ENCODE measurements around the gene USP3. TPM values are rescaled to one million over a fixed set of nuclear protein-coding genes. Genes with fewer than 3 reads are reported as not detected.
A peak's percentile ranks its signal among the peaks of the same experiment; 100 is the strongest.

The USP3 gene
- total and polyA plus RNA-seq, 10 of the 15 experiments (the other 5 are each of a cell fraction or from before 2014, with no cell fraction given): 23.8 to 64.5 (median 50.3) TPM

DNA sequence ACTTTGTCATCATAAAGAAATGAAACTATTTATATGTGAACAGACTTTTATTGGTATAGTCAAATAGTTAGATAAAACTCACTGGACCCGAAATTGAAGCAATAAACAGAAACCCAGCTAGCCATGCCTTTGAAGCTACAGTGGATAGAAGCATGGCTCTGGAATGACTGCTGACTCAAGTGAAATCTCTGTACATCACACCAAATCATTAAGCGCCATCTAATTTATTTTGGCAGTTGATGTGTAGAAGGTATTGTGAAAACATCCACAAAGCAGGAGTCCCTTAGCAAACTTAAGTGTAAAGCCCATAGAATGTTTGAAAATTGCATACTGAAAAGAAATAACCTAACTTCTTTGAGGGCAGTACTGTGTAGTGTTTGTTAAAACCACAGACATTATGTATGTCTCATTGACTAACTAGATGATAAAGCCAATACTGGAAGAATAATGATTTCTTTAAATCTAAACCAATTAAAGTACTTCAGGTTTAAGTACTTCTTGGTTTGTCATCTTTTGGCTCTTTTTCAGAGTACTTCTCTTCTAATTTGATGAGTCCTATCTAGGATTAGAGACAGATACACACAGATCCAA lies 50.0 kb downstream of the USP3 start:
- no peak overlapping the region for H3K9ac ChIP-seq (ENCODE audit: control insufficient read depth, insufficient read depth, low read length)
- DNase-seq (ENCODE audit: low read depth, low spot score): no peak
- in situ Hi-C loops (cut with MboI) (no loop called here), intact Hi-C loops (cut with micrococcal nuclease; ENCODE audit: unreplicated experiment) (no loop called here)
- SMC1A ChIA-PET (ENCODE audit: uncharacterized antibody, unreplicated experiment): interaction anchor here (0.7 to 2.5 kb wide), 22 partner anchors 8 to 92 kb away, joined by 3 to 28 read pairs (median 8); partner anchors contain the start of gene USP3
- RAD21 ChIA-PET (ENCODE audit: unreplicated experiment): interaction anchor here (1.1 to 2.4 kb wide), 11 partner anchors 9 to 92 kb away, joined by 3 to 13 read pairs (median 7); no protein-coding TSS in a partner anchor
- CTCF ChIA-PET: interaction anchor here (0.6 to 2.4 kb wide), 12 partner anchors 10 to 1271 kb away, joined by 3 to 17 read pairs (median 6); no protein-coding TSS in a partner anchor
- POLR2A ChIA-PET: interaction anchor here (0.8 to 1.4 kb wide), 4 partner anchors 11 to 48 kb away, joined by 3 to 4 read pairs (median 3); no protein-coding TSS in a partner anchor
- 75% methylated on average over 2 of the region's 2 CpGs for WGBS (ENCODE audit: insufficient coverage, insufficient replicate concordance, low lambda C conversion rate, missing lambda C conversion rate)
- H3K36me3 ChIP-seq (ENCODE audit: control insufficient read depth in 2 of 2, insufficient read depth in 2 of 2, low read length in 1 of 2): peaks cover 8 to 12% of the 10 kb centered on the region in 2 experiments; a peak in 3 of 4 replicates
- H3K4me1 ChIP-seq (ENCODE audit: control insufficient read depth, insufficient read depth, low read length): peaks cover 5% of the 10 kb centered on the region
- H3K27ac ChIP-seq (ENCODE audit: control insufficient read depth, insufficient read depth): no peak overlapping the region
- H3K79me2 ChIP-seq (ENCODE audit: control insufficient read depth, insufficient read depth, low read length): peaks cover 9% of the 10 kb centered on the region
- ATAC-seq: peak; percentile 34; the same call in 1 of the 3 replicates
- BruUV-seq (replicated peaks): no TSS peak
- no peaks in the 10 kb centered on the region for H3K27me3 ChIP-seq (replicated peaks in 1 of 2; ENCODE audit: control insufficient read depth in 2 of 2, insufficient read depth in 2 of 2, low read length in 1 of 2)
- no peak overlapping the region for H2AFZ ChIP-seq (ENCODE audit: control insufficient read depth, low read depth, low read length)
- FAIRE-seq: no peak
- H4K20me1 ChIP-seq (ENCODE audit: control insufficient read depth, insufficient read depth): no peaks in the 10 kb centered on the region
- no peaks in the 10 kb centered on the region for H3K9me3 ChIP-seq (replicated peaks; ENCODE audit: control insufficient read depth, insufficient read depth, low read length)
- H3K4me3 ChIP-seq: no peak overlapping the region
- H3K4me2 ChIP-seq (ENCODE audit: control insufficient read depth, insufficient read depth): no peak overlapping the region
- TF ChIP-seq IRF4 (IDR thresholded peaks at IDR 0.05; ENCODE audit: low read depth, low read length): no peak
- TF ChIP-seq SMC3 (IDR thresholded peaks at IDR 0.05; ENCODE audit: borderline replicate concordance, low read length): no peak
- TF ChIP-seq CHD4 (IDR thresholded peaks at IDR 0.05): no peak
- TF ChIP-seq NKRF (conservative IDR thresholded peaks at IDR 0.05): no peak
- no peak for TF ChIP-seq CBX3 (IDR thresholded peaks at IDR 0.05; ENCODE audit: borderline replicate concordance, low read depth)
- no peak for TF ChIP-seq KDM1A (IDR thresholded peaks at IDR 0.05; ENCODE audit: borderline replicate concordance)
- no peak for TF ChIP-seq SIX5 (IDR thresholded peaks at IDR 0.05; ENCODE audit: low read depth, low read length, severe bottlenecking)
- no peak for TF ChIP-seq HDAC6 (IDR thresholded peaks at IDR 0.05; ENCODE audit: unreplicated experiment)
